ENCODE data around the gene TBCD. TPM values are rescaled to one million over a fixed set of nuclear protein-coding genes. Genes with fewer than 3 reads are reported as not detected.

TBCD gene
- total RNA-seq, 1 experiment from 2014 or later: 29.6 TPM

DNA sequence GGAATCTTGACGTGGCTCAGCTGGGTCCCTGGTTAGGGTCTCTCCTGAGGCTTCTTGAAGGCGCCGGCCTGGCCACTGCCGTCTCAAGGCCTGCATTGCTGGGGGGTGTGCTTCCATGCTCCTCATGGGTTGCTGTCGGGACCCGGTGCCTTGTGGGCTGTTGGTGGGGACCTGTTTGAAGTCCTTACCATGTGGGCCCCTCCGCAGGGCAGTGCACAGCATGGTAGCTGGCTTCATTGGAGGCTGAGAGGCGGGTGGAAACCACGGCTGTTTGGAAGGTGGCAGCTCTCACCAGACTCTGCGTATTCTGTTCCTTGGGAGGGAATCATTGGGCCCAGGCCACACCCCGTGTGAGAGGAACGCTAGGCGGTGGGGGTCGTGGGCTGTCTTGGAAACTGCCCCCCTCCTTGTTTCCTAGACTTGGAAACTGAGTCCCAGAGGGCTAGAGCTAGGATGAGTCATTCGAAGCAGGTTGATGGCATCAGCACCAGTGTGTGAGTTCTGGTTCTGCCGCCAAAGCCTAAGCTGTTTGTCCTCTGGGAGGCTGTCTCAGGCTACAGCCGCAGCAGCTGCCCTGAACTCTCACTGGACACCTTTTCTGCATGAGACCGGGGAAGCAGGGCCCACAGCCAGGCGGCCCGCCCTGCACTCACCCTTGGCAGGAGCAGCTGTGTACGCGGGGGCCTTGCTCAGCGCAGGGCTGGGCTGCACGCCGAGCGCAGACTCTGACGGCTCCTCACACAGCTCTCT lies 52.8 kb downstream of the TBCD start:
- DNase-seq (no peak), ATAC-seq (no peak)
- Histone ChIP-seq H3K79me2 (ENCODE audit: low read length) (no peaks in the 10 kb centered on the region), H3K27ac (ENCODE audit: low read length) (no peak overlapping the region), H2AFZ (ENCODE audit: low read length) (no peak overlapping the region), H3K4me1 (ENCODE audit: insufficient read depth, low read length) (no peaks in the 10 kb centered on the region), H3K9ac (ENCODE audit: low read length) (no peak overlapping the region), H3K9me3 (ENCODE audit: low read length) (no peaks in the 10 kb centered on the region), H3K27me3 (ENCODE audit: low read length) (no peaks in the 10 kb centered on the region), H3K4me3 (ENCODE audit: low read length) (no peak overlapping the region), H3K9me2 (replicated peaks; ENCODE audit: low read length) (no peaks in the 10 kb centered on the region), H3K36me3 (ENCODE audit: low read depth, low read length) (no peaks in the 10 kb centered on the region; the same call in 1 of the 2 replicates), H3F3A (ENCODE audit: low read length, unreplicated experiment) (no peaks in the 10 kb centered on the region), H4K20me1 (ENCODE audit: low read length) (no peaks in the 10 kb centered on the region), H3K4me2 (ENCODE audit: low read length) (no peak overlapping the region)
- ChIA-PET POLR2A (ENCODE audit: unreplicated experiment) (no interaction called here), CTCF (interaction anchor here (0.5 kb wide), 1 partner anchor 38 kb away, joined by 6 read pairs; no protein-coding TSS in a partner anchor)
- no peak for TF ChIP-seq EZH2phosphoT487 (IDR thresholded peaks at IDR 0.05; ENCODE audit: borderline replicate concordance, low read length)
- TF ChIP-seq, protein P1, sequence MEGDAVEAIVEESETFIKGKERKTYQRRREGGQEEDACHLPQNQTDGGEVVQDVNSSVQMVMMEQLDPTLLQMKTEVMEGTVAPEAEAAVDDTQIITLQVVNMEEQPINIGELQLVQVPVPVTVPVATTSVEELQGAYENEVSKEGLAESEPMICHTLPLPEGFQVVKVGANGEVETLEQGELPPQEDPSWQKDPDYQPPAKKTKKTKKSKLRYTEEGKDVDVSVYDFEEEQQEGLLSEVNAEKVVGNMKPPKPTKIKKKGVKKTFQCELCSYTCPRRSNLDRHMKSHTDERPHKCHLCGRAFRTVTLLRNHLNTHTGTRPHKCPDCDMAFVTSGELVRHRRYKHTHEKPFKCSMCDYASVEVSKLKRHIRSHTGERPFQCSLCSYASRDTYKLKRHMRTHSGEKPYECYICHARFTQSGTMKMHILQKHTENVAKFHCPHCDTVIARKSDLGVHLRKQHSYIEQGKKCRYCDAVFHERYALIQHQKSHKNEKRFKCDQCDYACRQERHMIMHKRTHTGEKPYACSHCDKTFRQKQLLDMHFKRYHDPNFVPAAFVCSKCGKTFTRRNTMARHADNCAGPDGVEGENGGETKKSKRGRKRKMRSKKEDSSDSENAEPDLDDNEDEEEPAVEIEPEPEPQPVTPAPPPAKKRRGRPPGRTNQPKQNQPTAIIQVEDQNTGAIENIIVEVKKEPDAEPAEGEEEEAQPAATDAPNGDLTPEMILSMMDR (conservative IDR thresholded peaks at IDR 0.05; ENCODE audit: low read depth, low read length): no peak
- intact Hi-C loops (cut with micrococcal nuclease): no loop called here
- BruUV-seq (replicated peaks): no TSS peak

GRCh38 chr17:82805254-82805653 lies 53.4 kb downstream of the TBCD start:
- H4K20me1 ChIP-seq (ENCODE audit: low read length): no peaks in the 10 kb centered on the region
- intact Hi-C loops (cut with micrococcal nuclease): no loop called here
- H3K4me1 ChIP-seq (ENCODE audit: insufficient read depth, low read length): no peaks in the 10 kb centered on the region
- H3K4me2 ChIP-seq (ENCODE audit: low read length): no peak overlapping the region
- DNase-seq (no peak), ATAC-seq (no peak)
- ChIA-PET CTCF (no interaction called here), POLR2A (ENCODE audit: unreplicated experiment) (no interaction called here)
- H3K27ac ChIP-seq (ENCODE audit: low read length): no peak overlapping the region
- H3K4me3 ChIP-seq (ENCODE audit: low read length): no peak overlapping the region
- no peaks in the 10 kb centered on the region for H3K9me3 ChIP-seq (ENCODE audit: low read length)
- H3K36me3 ChIP-seq (ENCODE audit: low read depth, low read length): no peaks in the 10 kb centered on the region; the same call in 1 of the 2 replicates
- H3K9me2 ChIP-seq (replicated peaks; ENCODE audit: low read length): no peaks in the 10 kb centered on the region
- TF ChIP-seq EZH2phosphoT487 (IDR thresholded peaks at IDR 0.05; ENCODE audit: borderline replicate concordance, low read length) (no peak), EZH2 (IDR thresholded peaks at IDR 0.05; ENCODE audit: low read length, unreplicated experiment) (no peak)
- TF ChIP-seq, protein P1 (conservative IDR thresholded peaks at IDR 0.05; ENCODE audit: low read depth, low read length): no peak
- H3K79me2 ChIP-seq (ENCODE audit: low read length): no peaks in the 10 kb centered on the region
- BruUV-seq (replicated peaks): no TSS peak
- no peak overlapping the region for H3K9ac ChIP-seq (ENCODE audit: low read length)
- no peak overlapping the region for H2AFZ ChIP-seq (ENCODE audit: low read length)
- H3K27me3 ChIP-seq (ENCODE audit: low read length): no peaks in the 10 kb centered on the region
- no peaks in the 10 kb centered on the region for H3F3A ChIP-seq (ENCODE audit: low read length, unreplicated experiment)

DNA sequence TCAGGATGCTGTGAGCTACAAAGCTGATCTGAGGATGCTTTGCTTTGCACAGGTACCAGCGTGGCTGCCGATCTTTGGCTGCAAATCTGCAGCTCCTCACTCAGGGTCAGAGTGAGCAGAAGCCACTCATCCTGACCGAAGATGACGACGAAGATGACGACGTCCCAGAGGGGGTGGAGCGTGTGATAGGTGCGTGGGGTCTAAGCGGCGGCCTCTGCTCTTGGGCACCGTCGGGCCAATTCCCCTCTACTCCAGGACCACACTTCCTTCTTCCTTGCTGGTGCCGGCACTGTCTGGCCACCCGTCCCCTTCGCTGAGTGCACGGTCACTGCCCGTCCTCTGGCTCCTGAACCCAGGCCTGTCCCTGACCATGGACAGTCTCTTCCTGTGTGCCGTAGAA lies 54.0 kb downstream of the TBCD start:
- no peaks in the 10 kb centered on the region for H3K79me2 ChIP-seq (ENCODE audit: low read length)
- H3K9me3 ChIP-seq (ENCODE audit: low read length): no peaks in the 10 kb centered on the region
- no peak overlapping the region for H3K4me3 ChIP-seq (ENCODE audit: low read length)
- no peak overlapping the region for H3K4me2 ChIP-seq (ENCODE audit: low read length)
- no peaks in the 10 kb centered on the region for H4K20me1 ChIP-seq (ENCODE audit: low read length)
- DNase-seq (no peak), ATAC-seq (no peak)
- no peak overlapping the region for H3K27ac ChIP-seq (ENCODE audit: low read length)
- ChIA-PET CTCF (no interaction called here), POLR2A (ENCODE audit: unreplicated experiment) (no interaction called here)
- BruUV-seq (replicated peaks): no TSS peak
- no peak overlapping the region for H3K9ac ChIP-seq (ENCODE audit: low read length)
- TF ChIP-seq EZH2 (IDR thresholded peaks at IDR 0.05; ENCODE audit: low read length, unreplicated experiment) (no peak), EZH2phosphoT487 (IDR thresholded peaks at IDR 0.05; ENCODE audit: borderline replicate concordance, low read length) (no peak)
- TF ChIP-seq, protein P1 (conservative IDR thresholded peaks at IDR 0.05; ENCODE audit: low read depth, low read length): no peak
- H3K36me3 ChIP-seq (ENCODE audit: low read depth, low read length): no peaks in the 10 kb centered on the region; the same call in 1 of the 2 replicates
- no peaks in the 10 kb centered on the region for H3K4me1 ChIP-seq (ENCODE audit: insufficient read depth, low read length)
- intact Hi-C loops (cut with micrococcal nuclease): no loop called here
- H3K27me3 ChIP-seq (ENCODE audit: low read length): no peaks in the 10 kb centered on the region
- no peaks in the 10 kb centered on the region for H3F3A ChIP-seq (ENCODE audit: low read length, unreplicated experiment)
- H3K9me2 ChIP-seq (replicated peaks; ENCODE audit: low read length): no peaks in the 10 kb centered on the region
- H2AFZ ChIP-seq (ENCODE audit: low read length): no peak overlapping the region
